Measurements from ENCODE around the gene ACP2.

GRCh38 chr11:47253660-47254059, 5.0 kb upstream of the ACP2 start:
- TF ChIP-seq, protein P1, sequence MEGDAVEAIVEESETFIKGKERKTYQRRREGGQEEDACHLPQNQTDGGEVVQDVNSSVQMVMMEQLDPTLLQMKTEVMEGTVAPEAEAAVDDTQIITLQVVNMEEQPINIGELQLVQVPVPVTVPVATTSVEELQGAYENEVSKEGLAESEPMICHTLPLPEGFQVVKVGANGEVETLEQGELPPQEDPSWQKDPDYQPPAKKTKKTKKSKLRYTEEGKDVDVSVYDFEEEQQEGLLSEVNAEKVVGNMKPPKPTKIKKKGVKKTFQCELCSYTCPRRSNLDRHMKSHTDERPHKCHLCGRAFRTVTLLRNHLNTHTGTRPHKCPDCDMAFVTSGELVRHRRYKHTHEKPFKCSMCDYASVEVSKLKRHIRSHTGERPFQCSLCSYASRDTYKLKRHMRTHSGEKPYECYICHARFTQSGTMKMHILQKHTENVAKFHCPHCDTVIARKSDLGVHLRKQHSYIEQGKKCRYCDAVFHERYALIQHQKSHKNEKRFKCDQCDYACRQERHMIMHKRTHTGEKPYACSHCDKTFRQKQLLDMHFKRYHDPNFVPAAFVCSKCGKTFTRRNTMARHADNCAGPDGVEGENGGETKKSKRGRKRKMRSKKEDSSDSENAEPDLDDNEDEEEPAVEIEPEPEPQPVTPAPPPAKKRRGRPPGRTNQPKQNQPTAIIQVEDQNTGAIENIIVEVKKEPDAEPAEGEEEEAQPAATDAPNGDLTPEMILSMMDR (IDR thresholded peaks at IDR 0.05; ENCODE audit: insufficient read depth, low read depth, low read length) = no peak
- no peak for TF ChIP-seq EZH2 (IDR thresholded peaks at IDR 0.05; ENCODE audit: insufficient read depth, low read length)
